ENCODE measurements around the gene FGF11. TPM values are rescaled to one million over a fixed set of nuclear protein-coding genes. Genes with fewer than 3 reads are reported as not detected.

The FGF11 gene
- total and polyA plus RNA-seq, 11 donors = 1.6 to 9.6 (median 7.8) TPM

DNA sequence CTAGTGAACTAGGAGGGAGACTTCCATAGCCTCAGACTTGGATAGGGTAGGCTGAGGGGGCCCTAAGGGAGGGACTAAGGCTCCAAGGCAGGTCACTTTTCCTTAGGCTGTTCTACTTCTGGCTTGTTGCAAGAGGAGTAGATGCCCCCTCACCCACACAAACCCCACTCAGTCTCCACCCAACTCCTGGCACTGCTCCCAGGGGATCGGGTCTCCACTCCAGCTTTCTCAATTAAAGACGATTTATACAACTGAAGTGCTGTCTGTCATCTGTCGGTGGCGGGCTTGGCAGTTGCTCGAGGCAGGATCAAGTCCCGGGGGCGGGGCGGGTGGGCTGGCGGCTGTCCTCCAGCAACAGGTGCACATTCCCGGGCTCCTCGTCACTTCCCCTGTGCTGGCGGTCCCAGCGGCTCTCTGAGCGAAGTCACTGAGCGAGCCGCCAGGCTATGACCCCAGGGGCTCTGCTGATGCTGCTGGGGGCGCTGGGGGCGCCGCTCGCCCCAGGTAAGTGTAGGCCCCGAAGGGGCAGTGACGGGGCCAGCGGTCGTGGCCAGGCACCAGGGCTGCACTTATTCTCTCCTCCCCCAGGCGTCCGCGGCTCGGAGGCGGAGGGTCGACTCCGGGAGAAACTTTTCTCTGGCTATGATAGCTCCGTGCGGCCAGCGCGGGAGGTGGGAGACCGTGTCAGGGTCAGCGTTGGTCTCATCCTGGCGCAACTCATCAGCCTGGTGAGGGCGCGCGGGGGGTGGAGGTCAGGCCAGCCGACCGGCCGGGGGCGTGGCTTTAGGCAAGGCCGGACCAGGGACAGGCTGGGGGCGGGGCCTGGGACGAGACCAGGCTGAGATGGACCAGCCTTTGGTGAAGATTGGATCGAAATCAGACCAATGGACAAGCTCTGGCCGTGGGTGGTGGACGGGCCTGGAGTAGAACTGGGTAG, 5.6 kb downstream of the FGF11 start, which contains the start of gene CHRNB1:
TSS of gene CHRNB1 (plus strand) at position 380 of the 937 bp plus-strand sequence. CDS start at position 447, 67 bp downstream.
- intact Hi-C loops (cut with DNase I) = loop anchor here in 4 of 10 donors (5.0 to 10.0 kb wide), 2 partner anchors 32 to 400 kb away; partner anchors contain the start of gene ZBTB4 (in 3 of the 4)
- Histone ChIP-seq H3K27ac (peak within 1 kb of the TSS in 10 of 12 donors; percentile 27 to 77 (median 65)), H3K4me1 (peaks cover 0 to 35% (median 17%) of the 10 kb centered on the region in 12 donors), H3K36me3 (no peaks in the 10 kb centered on the region), H3K4me3 (peak within 1 kb of the TSS; percentile 40 to 64 (median 54)), H3K27me3 (peaks cover 0 to 48% (median 6%) of the 10 kb centered on the region in 9 donors), H3K9me3 (no peaks in the 10 kb centered on the region)
- DNase-seq (peak; percentile 82 to 90 (median 86)), ATAC-seq (peak; percentile 80 to 92 (median 90))
- WGBS, 4 donors = 4 to 5% (median 4%) methylated on average over 19 to 51 of the region's 51 CpGs
- TF ChIP-seq, protein P1, sequence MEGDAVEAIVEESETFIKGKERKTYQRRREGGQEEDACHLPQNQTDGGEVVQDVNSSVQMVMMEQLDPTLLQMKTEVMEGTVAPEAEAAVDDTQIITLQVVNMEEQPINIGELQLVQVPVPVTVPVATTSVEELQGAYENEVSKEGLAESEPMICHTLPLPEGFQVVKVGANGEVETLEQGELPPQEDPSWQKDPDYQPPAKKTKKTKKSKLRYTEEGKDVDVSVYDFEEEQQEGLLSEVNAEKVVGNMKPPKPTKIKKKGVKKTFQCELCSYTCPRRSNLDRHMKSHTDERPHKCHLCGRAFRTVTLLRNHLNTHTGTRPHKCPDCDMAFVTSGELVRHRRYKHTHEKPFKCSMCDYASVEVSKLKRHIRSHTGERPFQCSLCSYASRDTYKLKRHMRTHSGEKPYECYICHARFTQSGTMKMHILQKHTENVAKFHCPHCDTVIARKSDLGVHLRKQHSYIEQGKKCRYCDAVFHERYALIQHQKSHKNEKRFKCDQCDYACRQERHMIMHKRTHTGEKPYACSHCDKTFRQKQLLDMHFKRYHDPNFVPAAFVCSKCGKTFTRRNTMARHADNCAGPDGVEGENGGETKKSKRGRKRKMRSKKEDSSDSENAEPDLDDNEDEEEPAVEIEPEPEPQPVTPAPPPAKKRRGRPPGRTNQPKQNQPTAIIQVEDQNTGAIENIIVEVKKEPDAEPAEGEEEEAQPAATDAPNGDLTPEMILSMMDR (IDR thresholded peaks at IDR 0.05) = peak in 3 of 12 donors; percentile 13 to 18 (median 16)
- no peak for TF ChIP-seq POLR2A (IDR thresholded peaks at IDR 0.05)

DNA sequence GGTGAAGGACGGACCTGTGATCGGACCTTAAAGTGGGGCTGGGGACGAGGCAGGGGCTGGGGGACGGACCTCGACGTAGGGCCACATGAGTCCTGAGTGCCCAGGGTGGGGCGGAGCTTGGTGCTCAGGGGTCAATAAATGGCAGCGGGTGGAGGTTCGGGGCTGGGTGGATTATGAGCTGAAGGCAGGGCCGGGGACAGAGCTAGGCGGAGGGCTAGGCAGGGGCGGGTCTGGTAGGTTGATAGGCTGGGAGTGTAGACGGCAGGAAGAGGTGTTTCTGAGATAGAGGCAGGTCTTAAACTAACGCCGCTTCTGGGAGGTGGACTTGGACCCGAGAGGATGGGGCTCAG, 6.3 kb downstream of the FGF11 start:
- intact Hi-C loops (cut with DNase I) = loop anchor here in 1 of 10 donors (10.0 kb wide), 1 partner anchor 399 kb away; no protein-coding TSS in a partner anchor
- no peak for TF ChIP-seq POLR2A (IDR thresholded peaks at IDR 0.05)
- TF ChIP-seq, protein P1 (IDR thresholded peaks at IDR 0.05) = no peak
- Histone ChIP-seq H3K9me3 (no peaks in the 10 kb centered on the region), H3K27me3 (peaks cover 0 to 41% (median 2%) of the 10 kb centered on the region in 9 donors), H3K27ac (peak overlapping the region in 5 of 12 donors; percentile 27 to 77 (median 65)), H3K4me3 (peak overlapping the region; percentile 40 to 64 (median 54)), H3K4me1 (peaks cover 0 to 28% (median 11%) of the 10 kb centered on the region in 12 donors), H3K36me3 (no peaks in the 10 kb centered on the region)
- DNase-seq (no peak), ATAC-seq (peak; percentile 15 to 43 (median 37))
- 9 to 30% (median 18%) methylated on average over 16 of the region's 16 CpGs for WGBS, 4 donors

DNA sequence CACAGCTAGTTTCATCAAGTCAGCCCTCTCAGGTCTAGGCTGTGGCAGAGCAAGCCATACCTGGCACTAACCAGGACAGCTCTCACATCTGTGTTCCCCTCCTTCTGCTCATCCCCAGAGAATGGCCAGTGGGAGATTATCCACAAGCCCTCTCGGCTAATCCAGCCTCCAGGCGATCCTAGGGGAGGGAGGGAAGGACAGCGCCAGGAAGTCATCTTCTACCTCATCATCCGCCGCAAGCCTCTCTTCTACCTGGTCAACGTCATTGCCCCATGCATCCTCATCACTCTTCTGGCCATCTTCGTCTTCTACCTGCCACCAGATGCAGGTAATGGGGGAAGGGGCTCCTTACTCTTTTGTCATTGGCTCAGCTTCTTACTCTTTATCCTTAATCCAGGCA, 9.1 kb downstream of the FGF11 start:
- Histone ChIP-seq H3K9me3 (no peaks in the 10 kb centered on the region), H3K27ac (no peak overlapping the region), H3K4me3 (no peak overlapping the region), H3K4me1 (peaks cover 0 to 24% (median 9%) of the 10 kb centered on the region in 12 donors), H3K27me3 (peaks cover 0 to 30% (median 0%) of the 10 kb centered on the region in 9 donors), H3K36me3 (no peaks in the 10 kb centered on the region)
- WGBS, 4 donors = 91 to 92% (median 92%) methylated on average over 7 of the region's 7 CpGs
- DNase-seq (peak in 1 of 5 donors; percentile 10), ATAC-seq (no peak)
- intact Hi-C loops (cut with DNase I) = loop anchor here in 1 of 10 donors (10.0 kb wide), 1 partner anchor 396 kb away; no protein-coding TSS in a partner anchor
- TF ChIP-seq, protein P1 (IDR thresholded peaks at IDR 0.05) = no peak
- no peak for TF ChIP-seq POLR2A (IDR thresholded peaks at IDR 0.05)

Measured in heart left ventricle (tissue), 16 donors.